GM19043 (cell line): ENCODE data around the gene POLDIP2.

Experiments used
- ATAC-seq: cut with Tn5 transposase; IDR thresholded peaks from one replicate; pipeline ENCODE4 v1.9.1; 2021; ENCODE audit warnings: low read depth; ENCODE audit not compliant: unreplicated experiment

POLDIP2 gene, protein sequence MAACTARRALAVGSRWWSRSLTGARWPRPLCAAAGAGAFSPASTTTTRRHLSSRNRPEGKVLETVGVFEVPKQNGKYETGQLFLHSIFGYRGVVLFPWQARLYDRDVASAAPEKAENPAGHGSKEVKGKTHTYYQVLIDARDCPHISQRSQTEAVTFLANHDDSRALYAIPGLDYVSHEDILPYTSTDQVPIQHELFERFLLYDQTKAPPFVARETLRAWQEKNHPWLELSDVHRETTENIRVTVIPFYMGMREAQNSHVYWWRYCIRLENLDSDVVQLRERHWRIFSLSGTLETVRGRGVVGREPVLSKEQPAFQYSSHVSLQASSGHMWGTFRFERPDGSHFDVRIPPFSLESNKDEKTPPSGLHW

DNA sequence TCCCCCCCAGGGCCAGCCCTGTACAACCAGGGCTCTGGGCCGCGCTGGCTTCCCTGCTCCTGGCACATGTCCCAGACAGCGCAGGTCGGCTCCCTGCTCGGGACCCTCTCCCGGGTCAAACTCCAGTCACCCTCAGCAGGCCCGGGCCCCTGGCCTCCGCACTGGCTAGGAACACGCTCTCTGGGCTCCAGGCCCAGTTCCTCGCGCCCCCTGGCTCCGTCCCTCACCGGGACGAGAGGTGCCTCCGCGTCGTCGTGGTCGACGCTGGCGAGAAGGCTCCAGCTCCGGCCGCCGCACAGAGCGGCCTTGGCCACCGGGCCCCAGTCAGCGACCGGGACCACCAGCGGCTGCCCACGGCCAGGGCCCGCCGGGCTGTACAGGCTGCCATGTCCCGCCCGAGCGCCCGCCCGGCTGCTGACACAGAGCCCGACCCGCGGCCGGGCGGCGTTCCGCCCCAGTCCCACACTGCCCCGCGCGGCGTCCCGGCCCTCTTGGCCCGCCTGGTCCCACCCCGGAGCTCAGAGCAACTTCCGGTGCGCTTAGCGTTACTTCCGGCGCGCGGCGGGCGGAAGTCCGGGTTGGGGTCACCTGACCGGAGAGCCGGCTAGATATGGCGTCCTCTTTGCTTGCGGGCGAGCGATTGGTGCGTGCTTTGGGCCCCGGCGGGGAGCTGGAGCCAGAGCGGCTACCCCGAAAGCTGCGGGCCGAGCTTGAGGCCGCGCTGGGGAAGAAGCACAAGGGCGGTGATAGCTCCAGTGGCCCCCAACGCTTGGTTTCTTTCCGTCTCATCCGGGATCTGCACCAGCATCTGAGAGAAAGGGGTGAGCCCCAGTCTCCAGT, at the start of gene POLDIP2:
POLDIP2 (minus strand) TSS at position 467 of the 840 bp plus-strand sequence; CDS start at position 388, 79 bp downstream.
- ATAC-seq = peak; percentile 98

GRCh38 chr17:28406473-28406814, 49.1 kb upstream of the POLDIP2 start:
- ATAC-seq = no peak

DNA sequence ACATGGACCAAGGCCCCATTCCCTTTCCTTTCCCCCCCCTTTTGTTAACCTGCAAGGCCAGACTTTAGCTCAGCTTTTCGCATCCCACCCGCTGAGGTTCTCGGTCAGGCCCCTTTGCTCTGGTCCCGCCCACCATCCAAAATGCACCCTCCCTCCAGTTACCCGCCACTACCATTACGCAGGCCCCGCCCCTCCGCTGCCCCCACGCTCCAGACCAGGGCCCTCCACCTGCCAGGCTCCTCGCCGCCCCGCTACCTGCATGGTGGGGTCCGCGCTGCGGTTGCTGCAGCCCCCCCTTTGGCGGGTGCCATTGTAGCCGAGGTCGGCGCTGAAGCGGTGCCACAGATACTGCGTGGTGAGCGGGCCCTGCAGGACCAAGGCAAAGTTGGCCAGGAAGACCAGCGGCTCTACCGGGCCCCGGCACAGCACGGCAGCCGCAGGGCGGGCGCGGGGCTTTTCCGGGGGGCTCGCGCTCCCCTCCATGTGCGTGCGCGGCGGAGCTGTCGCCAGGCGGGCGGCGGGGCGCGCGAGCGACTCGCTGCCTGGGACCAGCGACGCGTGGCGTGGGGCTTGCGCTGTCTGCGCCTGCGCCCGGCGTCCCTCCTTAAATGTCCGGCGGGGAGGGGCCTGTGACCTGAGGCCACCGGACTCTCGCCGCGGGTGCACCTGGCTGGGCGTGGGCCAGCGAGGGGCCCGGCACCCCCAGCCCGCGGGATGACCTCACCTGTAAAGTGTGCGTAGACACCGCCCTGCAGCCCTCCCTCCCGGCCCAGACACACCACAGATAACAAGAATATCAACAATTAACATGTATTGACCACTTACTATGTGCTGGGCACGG, 48.5 kb upstream of the POLDIP2 start, which contains the start of gene SLC46A1:
SLC46A1 (minus strand) TSS at position 581 of the 841 bp plus-strand sequence; CDS start at position 483, 98 bp downstream.
- no peak for ATAC-seq

DNA sequence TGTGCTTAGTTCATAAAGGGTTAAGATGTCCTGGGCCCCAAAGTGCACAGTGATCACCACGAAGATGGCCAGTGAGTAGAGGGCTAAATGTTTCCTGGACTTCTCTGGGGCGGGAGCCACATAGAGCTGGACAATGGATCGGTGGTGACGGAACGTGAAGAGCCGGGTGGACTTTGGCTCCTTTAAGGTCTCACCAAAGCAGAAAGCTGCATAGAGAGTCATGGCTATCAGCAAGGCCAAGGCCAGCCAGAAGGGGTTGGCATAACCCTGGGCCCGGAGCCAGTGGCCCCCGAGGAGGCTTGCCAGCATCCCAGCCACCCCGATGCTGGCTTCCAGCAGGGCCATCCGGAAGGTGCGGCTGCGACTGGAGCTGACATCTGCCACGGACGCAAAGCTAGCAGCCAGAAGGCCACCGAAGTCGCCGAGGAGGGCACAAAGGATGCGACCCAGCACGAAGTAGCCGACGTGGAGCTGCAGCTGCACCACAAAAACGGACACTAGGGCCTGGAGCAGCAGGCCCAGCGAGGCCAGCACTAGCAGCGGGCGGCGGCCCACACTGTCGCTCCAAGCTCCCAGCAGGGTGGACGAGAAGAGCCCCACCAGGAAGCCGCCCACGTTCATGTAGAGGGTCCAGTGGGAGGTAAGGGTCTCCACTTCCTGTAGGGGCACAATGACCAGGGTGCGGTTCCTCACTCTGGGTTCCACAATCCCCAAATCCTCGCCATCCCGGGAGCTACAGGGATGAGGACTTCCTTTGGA, 47.7 kb upstream of the POLDIP2 start:
- no peak for ATAC-seq

DNA sequence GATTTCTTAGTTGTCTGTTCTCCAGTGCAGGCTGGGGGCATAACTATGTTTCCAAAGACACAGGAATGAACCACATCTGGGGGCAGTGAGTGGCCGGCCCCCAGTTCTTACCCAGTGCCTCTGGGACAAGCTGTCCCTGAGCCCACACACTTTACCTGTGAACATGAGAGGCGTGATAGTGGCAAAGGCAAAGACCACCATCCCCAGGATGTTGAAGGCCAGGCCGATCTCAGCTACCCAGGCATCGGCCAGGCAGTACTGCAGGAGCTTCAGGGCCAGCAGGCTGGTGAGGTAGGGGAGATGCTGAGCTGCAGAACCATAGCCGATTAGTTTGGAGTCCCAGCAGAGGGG, 47.1 kb upstream of the POLDIP2 start:
- ATAC-seq = no peak

DNA sequence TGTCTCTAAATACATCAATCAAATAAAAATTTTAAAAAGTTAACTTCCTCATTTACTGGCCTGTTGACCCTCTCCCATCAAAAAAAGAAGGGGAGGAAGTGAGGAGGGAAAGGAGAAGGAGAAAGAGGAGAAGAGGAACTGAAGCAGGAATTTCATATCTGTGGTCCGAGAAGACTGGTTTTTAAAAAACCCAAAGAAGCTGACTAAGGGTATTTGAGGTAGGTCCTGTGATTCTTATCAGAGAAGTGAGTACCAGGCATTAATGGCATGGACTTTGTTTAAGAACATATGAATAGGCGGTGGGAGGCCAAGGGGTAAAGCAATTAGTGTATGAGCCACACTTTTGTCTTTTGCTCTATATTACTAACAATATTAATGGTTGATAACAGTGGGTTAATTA, 46.7 kb upstream of the POLDIP2 start:
- no peak for ATAC-seq

DNA sequence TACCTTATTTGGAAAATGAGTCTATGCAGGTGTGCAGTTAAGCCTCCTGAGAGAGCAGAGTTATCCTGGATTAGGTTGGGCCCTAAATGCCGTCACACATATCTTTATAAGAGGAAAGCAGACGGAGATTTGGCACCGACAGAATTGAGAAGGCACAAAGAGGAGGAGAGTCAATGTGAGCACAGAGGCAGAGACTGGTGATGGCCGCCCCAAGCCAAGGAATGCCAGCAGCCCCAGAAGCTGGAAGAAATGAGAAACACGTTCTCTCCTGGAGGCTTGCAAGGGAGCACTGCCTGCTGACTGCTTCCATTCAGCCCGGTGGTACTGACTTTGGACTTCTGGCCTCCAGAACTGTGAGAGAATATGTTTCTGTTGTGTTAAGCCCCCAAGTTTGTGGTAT, 45.5 kb upstream of the POLDIP2 start:
- no peak for ATAC-seq

- no peak for ATAC-seq
These were observed 44.9 kb upstream of the POLDIP2 start for GRCh38 chr17:28402224-28402630.

- no peak for ATAC-seq
These were observed 42.5 kb upstream of the POLDIP2 start for GRCh38 chr17:28399808-28400207.

GRCh38 chr17:28398280-28398981, 41.1 kb upstream of the POLDIP2 start:
- ATAC-seq = no peak

DNA sequence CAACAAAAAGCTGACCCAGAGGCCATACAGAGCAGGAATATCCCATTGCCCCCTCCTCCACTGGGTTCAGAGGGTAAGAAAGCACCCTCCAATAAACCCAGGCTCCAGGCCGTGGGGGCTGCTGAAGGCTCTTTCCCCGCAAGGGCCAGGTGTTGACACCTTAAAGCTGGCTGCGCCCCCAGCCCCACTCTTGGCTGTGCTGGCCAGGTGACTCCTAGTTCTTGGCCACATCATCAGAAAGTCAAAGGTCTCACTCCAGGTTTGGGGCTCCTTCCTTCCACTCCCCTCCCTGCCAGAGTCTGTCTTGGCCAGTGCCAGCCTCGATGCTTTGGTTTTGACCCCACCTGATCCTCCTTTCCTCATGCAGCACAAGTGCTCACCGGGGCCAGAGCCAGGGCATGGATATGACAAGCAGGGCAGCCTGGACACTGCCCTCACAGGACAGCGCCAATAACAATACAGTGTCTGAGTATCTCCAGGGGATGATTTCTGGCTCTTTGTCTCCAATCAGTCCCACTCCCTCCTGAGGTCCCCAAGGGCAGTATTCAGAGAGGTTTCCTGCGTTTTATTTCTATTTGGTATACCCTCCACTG, 40.5 kb upstream of the POLDIP2 start:
- no peak for ATAC-seq

GRCh38 chr17:28397275-28397674, 39.9 kb upstream of the POLDIP2 start:
- no peak for ATAC-seq

DNA sequence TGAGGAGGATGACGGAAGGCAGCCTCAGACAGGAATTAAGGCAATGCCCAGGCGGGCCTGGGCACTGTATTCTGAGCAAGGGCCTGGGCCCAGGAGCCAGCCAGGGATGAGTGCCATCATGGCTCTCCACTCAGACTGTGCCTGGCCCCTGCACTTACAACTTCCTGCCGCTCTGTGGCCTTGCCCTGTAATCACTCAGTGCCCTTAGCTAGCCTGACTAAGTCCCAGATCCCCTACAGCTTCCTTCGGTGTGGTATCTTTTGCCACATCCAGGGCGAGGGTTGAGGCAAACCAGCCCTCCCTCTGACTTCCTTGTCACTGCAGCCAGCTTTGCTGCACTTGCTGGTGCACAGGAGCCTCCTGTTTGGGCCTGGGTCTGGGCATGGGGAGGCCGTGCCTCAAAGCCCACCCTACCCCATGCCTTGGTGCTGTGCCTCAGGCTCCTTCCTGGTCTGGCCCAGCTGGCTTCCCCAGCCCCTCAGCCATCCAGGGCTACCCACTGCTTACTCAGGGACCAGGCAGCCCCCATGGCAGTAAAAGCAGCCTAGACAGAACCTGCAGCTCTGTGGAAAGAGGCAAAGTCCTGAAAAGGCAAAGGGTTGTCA, 39.4 kb upstream of the POLDIP2 start:
- ATAC-seq = no peak

DNA sequence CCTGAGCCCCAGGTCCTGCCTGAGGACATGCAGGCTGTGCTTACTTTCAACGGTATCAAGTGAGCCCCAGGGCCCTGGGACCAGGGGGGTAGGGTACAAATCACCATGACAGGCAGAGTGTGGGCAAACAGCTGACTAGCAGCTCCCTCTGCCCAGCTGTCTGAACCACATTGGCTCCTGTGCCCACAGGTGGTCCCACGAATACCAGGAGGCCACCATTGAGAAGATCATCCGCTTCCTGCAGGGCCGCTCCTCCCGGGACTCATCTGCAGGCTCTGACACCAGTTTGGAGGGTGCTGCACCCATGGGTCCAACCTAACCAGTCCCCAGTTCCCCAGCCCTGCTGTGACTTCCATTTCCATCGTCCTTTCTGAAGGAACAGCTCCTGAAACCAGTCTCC, 38.6 kb upstream of the POLDIP2 start:
- ATAC-seq = no peak

- no peak for ATAC-seq
These were observed 38.1 kb upstream of the POLDIP2 start for GRCh38 chr17:28395426-28395825.

- ATAC-seq = no peak
These were observed 37.2 kb upstream of the POLDIP2 start for GRCh38 chr17:28394337-28395116.

- no peak for ATAC-seq
These were observed 35.2 kb upstream of the POLDIP2 start for GRCh38 chr17:28392491-28392890.

DNA sequence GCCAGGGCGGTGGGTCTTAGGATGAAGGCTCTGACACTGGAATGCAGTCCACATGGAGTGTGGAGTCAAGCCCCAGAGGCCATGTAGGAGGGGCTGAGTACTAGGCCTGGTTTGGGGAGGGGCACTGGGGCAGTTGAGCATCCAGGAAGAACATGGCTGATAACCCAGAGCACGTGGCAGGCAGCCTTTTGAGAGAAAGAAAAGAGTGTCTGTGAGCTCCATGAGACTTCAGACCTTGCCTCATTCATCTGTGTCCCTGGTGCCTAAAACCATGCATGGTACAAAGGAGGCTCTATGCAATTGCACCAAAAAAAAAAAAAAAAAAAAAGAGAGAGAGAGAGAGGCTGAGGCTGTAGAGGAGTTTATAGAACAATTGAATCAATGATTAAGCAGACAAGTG, 34.1 kb upstream of the POLDIP2 start:
- ATAC-seq = no peak
